Neural progenitor cell (in vitro differentiated cells): Measurements from ENCODE around the gene SCN1B.

Experiments used
- EZH2 ChIP-seq: fragments of 200-600 bp; sonication (generic); IDR thresholded peaks from 2 replicates; pipeline ENCODE4 v1.6.1; 2017; ENCODE audit warnings: antibody characterized with exemption, mild to moderate bottlenecking, moderate library complexity
- TF ChIP-seq, protein P1 (sequence below): fragments of 200-600 bp; sonication (generic); IDR thresholded peaks from 2 replicates; pipeline ENCODE4 v1.5.1; 2017; ENCODE audit warnings: antibody characterized with exemption, mild to moderate bottlenecking

DNA sequence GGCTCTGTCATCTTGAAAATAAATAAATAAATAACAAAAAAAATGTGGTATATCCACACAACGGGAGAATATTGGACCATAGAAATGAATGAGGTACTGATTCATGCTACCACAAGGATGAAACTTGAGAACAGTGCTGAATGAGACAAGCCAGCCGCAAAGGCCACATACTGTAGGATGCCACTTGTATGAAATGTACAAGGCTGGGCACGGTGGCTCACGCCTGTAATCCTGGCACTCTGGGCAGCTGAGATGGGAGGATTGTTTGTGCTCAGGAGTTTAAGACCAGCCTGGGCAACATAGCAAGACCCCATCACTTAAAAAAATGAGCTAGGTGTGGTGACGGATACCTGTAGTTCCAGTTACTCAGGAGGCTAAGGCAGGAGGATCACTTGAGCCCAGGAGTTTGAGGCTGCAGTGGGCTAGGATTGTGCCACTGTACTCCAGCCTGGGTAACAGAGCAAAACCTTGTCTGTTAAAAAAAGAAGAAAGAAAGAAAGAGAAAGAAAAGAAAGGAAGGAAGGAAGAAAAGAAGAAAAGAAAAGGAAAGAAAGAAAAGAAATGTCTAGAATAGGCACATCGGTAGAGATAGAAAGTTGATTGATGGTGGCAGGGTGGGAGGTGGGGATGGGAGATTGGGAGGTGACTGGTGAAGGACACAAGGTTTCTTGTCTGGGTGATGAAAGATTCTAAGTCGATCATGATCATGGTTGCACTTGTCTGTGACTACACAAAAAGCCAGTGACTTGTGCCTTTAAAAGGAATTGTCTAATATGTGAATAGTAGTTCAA lies 31.5 kb downstream of the SCN1B start:
- TF ChIP-seq, protein P1, sequence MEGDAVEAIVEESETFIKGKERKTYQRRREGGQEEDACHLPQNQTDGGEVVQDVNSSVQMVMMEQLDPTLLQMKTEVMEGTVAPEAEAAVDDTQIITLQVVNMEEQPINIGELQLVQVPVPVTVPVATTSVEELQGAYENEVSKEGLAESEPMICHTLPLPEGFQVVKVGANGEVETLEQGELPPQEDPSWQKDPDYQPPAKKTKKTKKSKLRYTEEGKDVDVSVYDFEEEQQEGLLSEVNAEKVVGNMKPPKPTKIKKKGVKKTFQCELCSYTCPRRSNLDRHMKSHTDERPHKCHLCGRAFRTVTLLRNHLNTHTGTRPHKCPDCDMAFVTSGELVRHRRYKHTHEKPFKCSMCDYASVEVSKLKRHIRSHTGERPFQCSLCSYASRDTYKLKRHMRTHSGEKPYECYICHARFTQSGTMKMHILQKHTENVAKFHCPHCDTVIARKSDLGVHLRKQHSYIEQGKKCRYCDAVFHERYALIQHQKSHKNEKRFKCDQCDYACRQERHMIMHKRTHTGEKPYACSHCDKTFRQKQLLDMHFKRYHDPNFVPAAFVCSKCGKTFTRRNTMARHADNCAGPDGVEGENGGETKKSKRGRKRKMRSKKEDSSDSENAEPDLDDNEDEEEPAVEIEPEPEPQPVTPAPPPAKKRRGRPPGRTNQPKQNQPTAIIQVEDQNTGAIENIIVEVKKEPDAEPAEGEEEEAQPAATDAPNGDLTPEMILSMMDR, result no peak
- no peak for TF ChIP-seq EZH2
